ENCODE data around the gene DMC1.
"Not testable (repeated sequence)": the region's sequence is repeated elsewhere in the genome, so short reads cannot be mapped to it uniquely, and the experiment has no call there.

DNA sequence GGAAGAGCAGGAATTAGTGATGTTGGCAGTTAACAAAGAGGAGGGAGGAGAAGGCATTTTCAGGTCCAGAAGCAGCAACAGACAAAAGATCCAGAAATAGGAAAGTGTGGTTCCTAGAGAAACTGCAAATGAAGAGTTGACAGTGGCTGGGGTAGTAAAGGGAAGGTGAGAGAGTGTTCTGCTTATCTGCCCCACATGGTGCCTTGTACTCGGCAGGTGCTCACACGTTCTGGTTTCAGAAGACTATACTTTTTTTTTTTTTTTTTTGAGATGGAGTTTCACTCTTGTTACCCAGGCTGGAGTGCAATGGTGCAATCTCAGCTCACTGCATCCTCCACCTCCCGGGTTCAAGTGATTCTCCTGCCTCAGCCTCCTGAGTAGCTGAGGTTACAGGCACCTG lies 12.9 kb upstream of the DMC1 start:
- TF ChIP-seq, protein P1, sequence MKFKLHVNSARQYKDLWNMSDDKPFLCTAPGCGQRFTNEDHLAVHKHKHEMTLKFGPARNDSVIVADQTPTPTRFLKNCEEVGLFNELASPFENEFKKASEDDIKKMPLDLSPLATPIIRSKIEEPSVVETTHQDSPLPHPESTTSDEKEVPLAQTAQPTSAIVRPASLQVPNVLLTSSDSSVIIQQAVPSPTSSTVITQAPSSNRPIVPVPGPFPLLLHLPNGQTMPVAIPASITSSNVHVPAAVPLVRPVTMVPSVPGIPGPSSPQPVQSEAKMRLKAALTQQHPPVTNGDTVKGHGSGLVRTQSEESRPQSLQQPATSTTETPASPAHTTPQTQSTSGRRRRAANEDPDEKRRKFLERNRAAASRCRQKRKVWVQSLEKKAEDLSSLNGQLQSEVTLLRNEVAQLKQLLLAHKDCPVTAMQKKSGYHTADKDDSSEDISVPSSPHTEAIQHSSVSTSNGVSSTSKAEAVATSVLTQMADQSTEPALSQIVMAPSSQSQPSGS (IDR thresholded peaks at IDR 0.05; ENCODE audit: low read length), result not testable (repeated sequence)
- TF ChIP-seq SIX5 (IDR thresholded peaks at IDR 0.05; ENCODE audit: low read depth, low read length, severe bottlenecking); EZH2 (IDR thresholded peaks at IDR 0.05; ENCODE audit: borderline replicate concordance, control insufficient read depth, low read depth, low read length); BRCA1 (IDR thresholded peaks at IDR 0.05; ENCODE audit: low read depth, low read length); JUND (IDR thresholded peaks at IDR 0.05; ENCODE audit: low read depth, low read length): not testable (repeated sequence)
- TF ChIP-seq, protein P2, sequence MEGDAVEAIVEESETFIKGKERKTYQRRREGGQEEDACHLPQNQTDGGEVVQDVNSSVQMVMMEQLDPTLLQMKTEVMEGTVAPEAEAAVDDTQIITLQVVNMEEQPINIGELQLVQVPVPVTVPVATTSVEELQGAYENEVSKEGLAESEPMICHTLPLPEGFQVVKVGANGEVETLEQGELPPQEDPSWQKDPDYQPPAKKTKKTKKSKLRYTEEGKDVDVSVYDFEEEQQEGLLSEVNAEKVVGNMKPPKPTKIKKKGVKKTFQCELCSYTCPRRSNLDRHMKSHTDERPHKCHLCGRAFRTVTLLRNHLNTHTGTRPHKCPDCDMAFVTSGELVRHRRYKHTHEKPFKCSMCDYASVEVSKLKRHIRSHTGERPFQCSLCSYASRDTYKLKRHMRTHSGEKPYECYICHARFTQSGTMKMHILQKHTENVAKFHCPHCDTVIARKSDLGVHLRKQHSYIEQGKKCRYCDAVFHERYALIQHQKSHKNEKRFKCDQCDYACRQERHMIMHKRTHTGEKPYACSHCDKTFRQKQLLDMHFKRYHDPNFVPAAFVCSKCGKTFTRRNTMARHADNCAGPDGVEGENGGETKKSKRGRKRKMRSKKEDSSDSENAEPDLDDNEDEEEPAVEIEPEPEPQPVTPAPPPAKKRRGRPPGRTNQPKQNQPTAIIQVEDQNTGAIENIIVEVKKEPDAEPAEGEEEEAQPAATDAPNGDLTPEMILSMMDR (IDR thresholded peaks at IDR 0.05 in 2 of 3, conservative IDR thresholded peaks at IDR 0.05 in 1 of 3; ENCODE audit: control insufficient read depth in 2 of 3, extremely low read depth in 1 of 3, insufficient read depth in 1 of 3, low read depth in 3 of 3, low read length in 3 of 3), result not testable (repeated sequence)

All from GM12878 (cell line).